HepG2 (cell line): ENCODE measurements around the gene PWP1. TPM values are rescaled to one million over a fixed set of nuclear protein-coding genes. Genes with fewer than 3 reads are reported as not detected.

Source experiments
- ATAC-seq: fragments of 200-7000 bp; cut with Tn5 transposase; 3 replicates; pipeline ENCODE4 v1.9.1; 2020; ENCODE audit warnings: mild to moderate bottlenecking, moderate library complexity
- BruUV-seq: library from RNA; stranded (reverse); fragments of 400-500 nt; replicated peaks from 2 replicates; lab custom pipeline; 2021; lab: Mats Ljungman, UMichigan
- CTCF ChIA-PET: fragments of 300-600 bp; formaldehyde crosslinking; extraction: SDS; loops from one replicate; lab custom pipeline; 2021; ENCODE audit warnings: low total read pairs, inconsistent platforms, low intra/inter-chr PET ratio; lab: Yijun Ruan, JAX
- POLR2A ChIA-PET: fragments of 350-600 bp; sonication (Branson Sonifier 250); formaldehyde crosslinking; loops from one replicate; lab custom pipeline; 2020; ENCODE audit warnings: antibody characterized with exemption, inconsistent platforms; lab: Yijun Ruan, JAX
- DNase-seq: peaks from one replicate; pipeline ENCODE4 v3.0.0-alpha.2; 2015; ENCODE audit warnings: low spot score
- FAIRE-seq: peaks from 3 replicates; lab custom pipeline; 2011; peaks lifted over from hg19 to GRCh38; lab: Jason Lieb, UNC
- H2AFZ ChIP-seq: one replicate; pipeline ENCODE4 v1.6.1; 2011; ENCODE audit warnings: low read length, inconsistent platforms
- H3K27ac ChIP-seq: fragments of 300-600 bp; 3 replicates; pipeline ENCODE4 v1.8.0; 2011; ENCODE audit warnings: mixed run types, mild to moderate bottlenecking, mixed read lengths, low read length, inconsistent platforms; ENCODE audit not compliant: insufficient read depth; ENCODE audit errors: extremely low read length
- H3K27me3 ChIP-seq, 2 experiments: fragments of 200-600 bp in 1 of 2; 2 replicates in 1 of 2; 3 replicates in 1 of 2; pipeline versions ENCODE4 v1.6.0 to v1.8.0; 2011; ENCODE audit warnings: low read length in 2 of 2, mild to moderate bottlenecking in 2 of 2, moderate library complexity in 2 of 2, inconsistent platforms in 1 of 2; ENCODE audit not compliant: insufficient read depth in 2 of 2, control insufficient read depth in 1 of 2
- H3K36me3 ChIP-seq, 2 experiments: fragments of 200-600 bp in 1 of 2; replicated peaks in 1 of 2; 2 replicates in 1 of 2; 3 replicates in 1 of 2; pipeline versions ENCODE4 v1.5.1 to v1.8.0; 2011; ENCODE audit warnings: low read length in 2 of 2, inconsistent platforms in 1 of 2; ENCODE audit not compliant: insufficient read depth in 2 of 2, control insufficient read depth in 1 of 2
- H3K4me1 ChIP-seq: 2 replicates; pipeline ENCODE4 v1.5.1; 2012; ENCODE audit warnings: low read length, inconsistent platforms; ENCODE audit not compliant: insufficient read depth
- H3K4me2 ChIP-seq: 2 replicates; pipeline ENCODE4 v1.6.0; 2011; ENCODE audit warnings: low read depth, low read length, inconsistent platforms
- H3K4me3 ChIP-seq, 3 experiments: fragments of 200-600 bp in 1 of 3; sonication (generic), shearing (Covaris generic) in 1 of 3; replicated peaks in 1 of 3; 2 replicates each; pipeline ENCODE4 v1.5.1; 2011 to 2016; ENCODE audit warnings: low read length in 3 of 3, inconsistent platforms in 2 of 3, low read depth in 2 of 3, mild to moderate bottlenecking in 2 of 3, control low read depth in 1 of 3, mixed read lengths in 1 of 3; ENCODE audit not compliant: insufficient read depth in 1 of 3
- H3K79me2 ChIP-seq: one replicate; pipeline ENCODE4 v1.6.1; 2011; ENCODE audit warnings: low read length, inconsistent platforms; ENCODE audit not compliant: insufficient read depth
- H3K9ac ChIP-seq: 2 replicates; pipeline ENCODE4 v1.6.0; 2011; ENCODE audit warnings: mild to moderate bottlenecking, low read depth, low read length, inconsistent platforms; ENCODE audit not compliant: insufficient read depth
- H3K9me3 ChIP-seq: 2 replicates; pipeline ENCODE4 v1.5.1; 2012; ENCODE audit warnings: mild to moderate bottlenecking, low read length
- H4K20me1 ChIP-seq: 2 replicates; pipeline ENCODE4 v1.6.0; 2011; ENCODE audit warnings: inconsistent platforms, mild to moderate bottlenecking, low read length, moderate library complexity; ENCODE audit not compliant: insufficient read depth
- HMG20B ChIP-seq: conservative IDR thresholded peaks from 2 replicates; pipeline ENCODE4 v1.6.1; 2016; ENCODE audit warnings: missing genetic modification reagents, missing compliant biosample characterization
- MED1 ChIP-seq: sonication (generic); formaldehyde crosslinking; IDR thresholded peaks from 2 replicates; pipeline ENCODE4 v1.4.0; 2020; ENCODE audit warnings: missing genetic modification reagents
- in situ Hi-C: cut with HindIII; loops from 2 replicates; pipeline ENCODE4 v1.10.0; 2017; ENCODE audit warnings: low pct_unique_long_range_greater_than_20kb; ENCODE audit not compliant: extremely low pct_ligation_motif_present
- intact Hi-C: fragments of 100-400 bp; cut with micrococcal nuclease; formaldehyde crosslinking; loops from one replicate; pipeline ENCODE4 v1.10.0; 2022; ENCODE audit not compliant: unreplicated experiment
- polyA plus RNA-seq, 8 experiments: library from polyadenylated mRNA; depleted of rRNA in 3 of 8; stranded (reverse) in 7 of 8; unstranded in 1 of 8; fragments of >200 nt; fragmentation: Illumina TruSeq in 4 of 8; extraction: Trizol in 4 of 8; gene quantifications; 2 replicates each; pipeline versions ENCODE4 v1.2.1 to v1.2.3, GENCODE V29; 2011 to 2016; ENCODE audit warnings: low read depth in 4 of 8, missing spikeins in 1 of 8, mixed read lengths in 1 of 8; ENCODE audit not compliant: insufficient read depth in 1 of 8
- total RNA-seq, 5 experiments: library from RNA; depleted of rRNA; stranded (reverse); fragments of >200 nt; fragmentation: Illumina TruSeq; extraction: Trizol; gene quantifications; 2 replicates each; pipeline ENCODE4 v1.2.3, GENCODE V29; 2016; ENCODE audit warnings: low read depth in 1 of 5
- TF ChIP-seq, protein P1 (sequence below): sonication (generic); formaldehyde crosslinking; IDR thresholded peaks from 2 replicates; pipeline ENCODE4 v1.8.0; 2022; ENCODE audit warnings: missing genetic modification reagents, low read depth, mild to moderate bottlenecking, borderline replicate concordance
- TF ChIP-seq, protein P2 (sequence below), 2 experiments: fragments of 450-650 bp in 1 of 2; sonication (generic) in 1 of 2; formaldehyde crosslinking in 1 of 2; IDR thresholded peaks; 2 replicates each; pipeline versions ENCODE4 v1.6.1 to v1.8.0; 2016 to 2022; ENCODE audit warnings: antibody characterized with exemption in 1 of 2, mild to moderate bottlenecking in 1 of 2, missing genetic modification reagents in 1 of 2
- TF ChIP-seq, protein P3 (sequence below): IDR thresholded peaks from 2 replicates; pipeline ENCODE4 v1.6.1; 2016; ENCODE audit warnings: low read depth, missing genetic modification reagents, missing compliant biosample characterization

Gene PWP1
- total and polyA plus RNA-seq, 2 of the 13 experiments (the other 11 are each of a cell fraction or from before 2014, with no cell fraction given), result 65.9 to 70.2 TPM

DNA sequence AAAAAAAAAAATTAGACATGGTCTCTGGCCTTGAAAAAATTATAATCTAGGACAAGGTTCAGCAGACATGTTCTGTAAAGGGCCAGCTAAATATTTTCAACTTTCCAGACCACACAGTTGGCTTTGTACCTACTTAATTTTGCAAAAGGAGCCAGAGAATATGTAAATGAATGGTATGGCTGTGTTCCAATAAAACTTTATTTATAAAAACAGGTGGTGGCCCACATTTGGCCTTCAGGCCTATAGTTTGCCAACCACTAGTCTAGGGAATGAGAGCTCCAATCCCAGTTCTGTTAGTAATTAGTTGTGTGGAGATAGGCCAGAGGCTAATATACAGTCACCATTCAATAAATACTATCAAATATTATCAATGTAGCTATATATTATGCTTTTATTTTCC lies 29.3 kb upstream of the PWP1 start:
- Histone ChIP-seq H3K79me2 (no peaks in the 10 kb centered on the region), H3K9me3 (no peaks in the 10 kb centered on the region), H3K36me3 (peaks cover 0 to 3% of the 10 kb centered on the region in 2 experiments; a peak in 1 of 5 replicates), H3K27ac (no peak overlapping the region), H3K4me2 (no peak overlapping the region), H2AFZ (no peak overlapping the region), H3K4me1 (no peaks in the 10 kb centered on the region), H3K27me3 (no peaks in the 10 kb centered on the region; a peak in 1 of 5 replicates), H3K9ac (no peak overlapping the region), H3K4me3 (no peak overlapping the region), H4K20me1 (no peaks in the 10 kb centered on the region)
- POLR2A ChIA-PET, result no interaction called here
- ATAC-seq, result no peak
- BruUV-seq, result no TSS peak
- no peak for TF ChIP-seq HMG20B (CRISPR knock-in tag)
- TF ChIP-seq, protein P1, sequence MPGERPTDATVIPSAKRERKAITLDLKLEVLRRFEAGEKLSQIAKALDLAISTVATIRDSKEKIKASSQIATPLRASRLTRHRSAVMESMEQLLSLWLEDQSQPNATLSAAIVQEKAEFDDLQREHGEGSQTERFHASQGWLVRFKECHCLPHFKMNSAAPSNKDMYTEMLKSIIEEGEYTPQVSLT (CRISPR knock-in tag), result no peak
- no peak for TF ChIP-seq MED1 (CRISPR knock-in tag)
- TF ChIP-seq, protein P2, sequence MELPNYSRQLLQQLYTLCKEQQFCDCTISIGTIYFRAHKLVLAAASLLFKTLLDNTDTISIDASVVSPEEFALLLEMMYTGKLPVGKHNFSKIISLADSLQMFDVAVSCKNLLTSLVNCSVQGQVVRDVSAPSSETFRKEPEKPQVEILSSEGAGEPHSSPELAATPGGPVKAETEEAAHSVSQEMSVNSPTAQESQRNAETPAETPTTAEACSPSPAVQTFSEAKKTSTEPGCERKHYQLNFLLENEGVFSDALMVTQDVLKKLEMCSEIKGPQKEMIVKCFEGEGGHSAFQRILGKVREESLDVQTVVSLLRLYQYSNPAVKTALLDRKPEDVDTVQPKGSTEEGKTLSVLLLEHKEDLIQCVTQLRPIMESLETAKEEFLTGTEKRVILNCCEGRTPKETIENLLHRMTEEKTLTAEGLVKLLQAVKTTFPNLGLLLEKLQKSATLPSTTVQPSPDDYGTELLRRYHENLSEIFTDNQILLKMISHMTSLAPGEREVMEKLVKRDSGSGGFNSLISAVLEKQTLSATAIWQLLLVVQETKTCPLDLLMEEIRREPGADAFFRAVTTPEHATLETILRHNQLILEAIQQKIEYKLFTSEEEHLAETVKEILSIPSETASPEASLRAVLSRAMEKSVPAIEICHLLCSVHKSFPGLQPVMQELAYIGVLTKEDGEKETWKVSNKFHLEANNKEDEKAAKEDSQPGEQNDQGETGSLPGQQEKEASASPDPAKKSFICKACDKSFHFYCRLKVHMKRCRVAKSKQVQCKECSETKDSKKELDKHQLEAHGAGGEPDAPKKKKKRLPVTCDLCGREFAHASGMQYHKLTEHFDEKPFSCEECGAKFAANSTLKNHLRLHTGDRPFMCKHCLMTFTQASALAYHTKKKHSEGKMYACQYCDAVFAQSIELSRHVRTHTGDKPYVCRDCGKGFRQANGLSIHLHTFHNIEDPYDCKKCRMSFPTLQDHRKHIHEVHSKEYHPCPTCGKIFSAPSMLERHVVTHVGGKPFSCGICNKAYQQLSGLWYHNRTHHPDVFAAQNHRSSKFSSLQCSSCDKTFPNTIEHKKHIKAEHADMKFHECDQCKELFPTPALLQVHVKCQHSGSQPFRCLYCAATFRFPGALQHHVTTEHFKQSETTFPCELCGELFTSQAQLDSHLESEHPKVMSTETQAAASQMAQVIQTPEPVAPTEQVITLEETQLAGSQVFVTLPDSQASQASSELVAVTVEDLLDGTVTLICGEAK (IDR thresholded peaks at IDR 0.05), result peak; percentile 55; the same call in 1 of the 2 replicates
- TF ChIP-seq, protein P2 (CRISPR knock-in tag; IDR thresholded peaks at IDR 0.05), result peak; percentile 75; the same call in 1 of the 2 replicates
- TF ChIP-seq, protein P3, sequence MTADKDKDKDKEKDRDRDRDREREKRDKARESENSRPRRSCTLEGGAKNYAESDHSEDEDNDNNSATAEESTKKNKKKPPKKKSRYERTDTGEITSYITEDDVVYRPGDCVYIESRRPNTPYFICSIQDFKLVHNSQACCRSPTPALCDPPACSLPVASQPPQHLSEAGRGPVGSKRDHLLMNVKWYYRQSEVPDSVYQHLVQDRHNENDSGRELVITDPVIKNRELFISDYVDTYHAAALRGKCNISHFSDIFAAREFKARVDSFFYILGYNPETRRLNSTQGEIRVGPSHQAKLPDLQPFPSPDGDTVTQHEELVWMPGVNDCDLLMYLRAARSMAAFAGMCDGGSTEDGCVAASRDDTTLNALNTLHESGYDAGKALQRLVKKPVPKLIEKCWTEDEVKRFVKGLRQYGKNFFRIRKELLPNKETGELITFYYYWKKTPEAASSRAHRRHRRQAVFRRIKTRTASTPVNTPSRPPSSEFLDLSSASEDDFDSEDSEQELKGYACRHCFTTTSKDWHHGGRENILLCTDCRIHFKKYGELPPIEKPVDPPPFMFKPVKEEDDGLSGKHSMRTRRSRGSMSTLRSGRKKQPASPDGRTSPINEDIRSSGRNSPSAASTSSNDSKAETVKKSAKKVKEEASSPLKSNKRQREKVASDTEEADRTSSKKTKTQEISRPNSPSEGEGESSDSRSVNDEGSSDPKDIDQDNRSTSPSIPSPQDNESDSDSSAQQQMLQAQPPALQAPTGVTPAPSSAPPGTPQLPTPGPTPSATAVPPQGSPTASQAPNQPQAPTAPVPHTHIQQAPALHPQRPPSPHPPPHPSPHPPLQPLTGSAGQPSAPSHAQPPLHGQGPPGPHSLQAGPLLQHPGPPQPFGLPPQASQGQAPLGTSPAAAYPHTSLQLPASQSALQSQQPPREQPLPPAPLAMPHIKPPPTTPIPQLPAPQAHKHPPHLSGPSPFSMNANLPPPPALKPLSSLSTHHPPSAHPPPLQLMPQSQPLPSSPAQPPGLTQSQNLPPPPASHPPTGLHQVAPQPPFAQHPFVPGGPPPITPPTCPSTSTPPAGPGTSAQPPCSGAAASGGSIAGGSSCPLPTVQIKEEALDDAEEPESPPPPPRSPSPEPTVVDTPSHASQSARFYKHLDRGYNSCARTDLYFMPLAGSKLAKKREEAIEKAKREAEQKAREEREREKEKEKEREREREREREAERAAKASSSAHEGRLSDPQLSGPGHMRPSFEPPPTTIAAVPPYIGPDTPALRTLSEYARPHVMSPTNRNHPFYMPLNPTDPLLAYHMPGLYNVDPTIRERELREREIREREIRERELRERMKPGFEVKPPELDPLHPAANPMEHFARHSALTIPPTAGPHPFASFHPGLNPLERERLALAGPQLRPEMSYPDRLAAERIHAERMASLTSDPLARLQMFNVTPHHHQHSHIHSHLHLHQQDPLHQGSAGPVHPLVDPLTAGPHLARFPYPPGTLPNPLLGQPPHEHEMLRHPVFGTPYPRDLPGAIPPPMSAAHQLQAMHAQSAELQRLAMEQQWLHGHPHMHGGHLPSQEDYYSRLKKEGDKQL, result no peak
- no peak for DNase-seq
- CTCF ChIA-PET, result no interaction called here
- in situ Hi-C loops (no loop called here), intact Hi-C loops (no loop called here)
- no peak for FAIRE-seq
